M059J (cell line): ENCODE data around the gene PPM1L. TPM values are rescaled to one million over a fixed set of nuclear protein-coding genes. Genes with fewer than 3 reads are reported as not detected.

Experiments used
- DNase-seq: peaks from one replicate; pipeline ENCODE4 v3.0.0-alpha.2; 2012; ENCODE audit warnings: low read depth
- total RNA-seq: library from RNA; depleted of rRNA; stranded (reverse); fragments of >200 nt; shearing (Covaris generic); gene quantifications from 2 replicates; pipeline ENCODE4 v1.2.3, GENCODE V29; 2014

The PPM1L gene
- total RNA-seq, 1 experiment from 2014 or later: 3.7 TPM

DNA sequence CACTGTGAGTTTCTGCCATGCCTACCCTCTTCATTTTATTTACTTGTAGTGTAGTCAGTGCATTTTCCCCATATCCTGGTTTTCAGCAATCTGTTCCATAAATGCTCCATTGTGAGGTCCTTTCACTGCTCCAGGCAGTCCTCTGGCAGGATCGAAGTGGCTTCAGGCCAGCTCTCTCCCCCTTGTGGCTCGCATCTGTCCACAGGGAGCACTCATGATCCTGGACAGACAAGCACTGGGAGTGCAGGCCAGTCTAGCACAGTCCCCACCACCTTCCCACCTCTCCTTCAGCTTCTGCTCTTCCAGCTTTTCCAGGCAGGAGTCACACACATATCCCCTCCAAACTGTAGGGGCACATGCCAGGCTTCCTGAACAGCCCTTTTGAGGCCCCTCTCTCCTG is 173.6 kb downstream of the PPM1L start:
- peak; percentile 37 for DNase-seq

GRCh38 chr3:160931474-160931873 is 175.4 kb downstream of the PPM1L start:
- no peak for DNase-seq

GRCh38 chr3:160935413-160936095 is 179.5 kb downstream of the PPM1L start:
- no peak for DNase-seq

- DNase-seq: peak; percentile 78
Observed at GRCh38 chr3:160941885-160942494, 186.0 kb downstream of the PPM1L start.

DNA sequence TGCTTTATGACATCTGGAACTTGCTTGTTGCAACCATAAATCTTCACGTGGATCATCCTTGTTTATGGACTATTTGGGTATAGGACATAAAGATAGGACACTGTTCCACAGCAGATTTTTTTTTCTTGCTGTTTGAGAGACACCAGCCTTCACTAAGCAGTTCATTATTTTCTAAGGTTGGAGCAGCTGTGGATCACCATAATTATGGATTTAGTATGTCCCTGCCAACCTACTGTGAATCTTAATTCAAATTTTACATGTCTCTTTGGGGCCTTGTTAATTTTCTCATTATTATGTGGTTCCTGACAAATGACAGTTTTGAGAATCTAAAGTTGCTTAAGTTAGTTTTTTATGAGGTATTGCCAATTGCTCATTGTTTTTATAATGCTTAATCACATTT is 188.0 kb downstream of the PPM1L start:
- no peak for DNase-seq

- DNase-seq: no peak
Observed at GRCh38 chr3:160945336-160945735, 189.3 kb downstream of the PPM1L start.

GRCh38 chr3:160948273-160948672 is 192.2 kb downstream of the PPM1L start:
- DNase-seq: peak; percentile 13

- DNase-seq: no peak
Observed at GRCh38 chr3:160949460-160949859, 193.4 kb downstream of the PPM1L start.

- no peak for DNase-seq
Observed at GRCh38 chr3:160950542-160950941, 194.5 kb downstream of the PPM1L start.

DNA sequence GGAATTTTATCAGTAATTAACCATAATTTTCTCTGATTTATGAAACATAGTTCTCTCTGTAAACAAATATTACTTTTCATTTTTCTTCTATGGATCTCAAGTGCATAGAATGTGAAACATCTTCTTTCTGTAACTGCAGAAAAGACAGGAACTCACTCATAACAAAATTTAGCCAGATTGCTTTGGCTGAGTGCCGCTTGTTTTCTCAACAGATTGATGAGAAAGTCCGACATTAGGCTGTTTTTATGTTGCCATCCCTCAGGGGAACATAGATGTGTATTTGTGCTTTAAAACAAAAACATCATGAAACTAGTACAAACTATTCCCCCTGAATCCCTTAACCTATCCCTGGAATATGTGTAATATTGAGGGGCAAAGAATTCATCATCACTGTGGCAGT is 194.9 kb downstream of the PPM1L start:
- no peak for DNase-seq

- DNase-seq: no peak
Observed at GRCh38 chr3:160951642-160952487, 195.8 kb downstream of the PPM1L start.

DNA sequence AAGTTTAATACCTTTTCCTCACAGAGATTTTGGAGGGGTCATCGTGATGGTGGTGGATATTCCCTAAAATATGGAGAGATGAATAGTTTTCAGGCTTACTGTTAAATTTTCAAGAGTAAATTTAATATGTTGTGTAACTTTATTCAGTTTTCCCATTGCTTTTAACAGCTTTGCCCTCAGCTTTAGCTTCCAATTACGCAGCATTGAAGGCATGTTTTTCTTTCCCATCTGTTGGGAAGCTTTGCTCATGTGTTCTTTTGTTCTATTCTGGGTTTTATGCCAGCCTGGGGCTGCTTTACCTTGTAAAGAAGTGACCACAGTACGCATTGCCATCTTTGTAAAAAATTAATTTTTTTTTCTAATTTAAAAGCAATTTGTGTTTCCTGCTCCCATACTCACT is 197.7 kb downstream of the PPM1L start:
- no peak for DNase-seq

DNA sequence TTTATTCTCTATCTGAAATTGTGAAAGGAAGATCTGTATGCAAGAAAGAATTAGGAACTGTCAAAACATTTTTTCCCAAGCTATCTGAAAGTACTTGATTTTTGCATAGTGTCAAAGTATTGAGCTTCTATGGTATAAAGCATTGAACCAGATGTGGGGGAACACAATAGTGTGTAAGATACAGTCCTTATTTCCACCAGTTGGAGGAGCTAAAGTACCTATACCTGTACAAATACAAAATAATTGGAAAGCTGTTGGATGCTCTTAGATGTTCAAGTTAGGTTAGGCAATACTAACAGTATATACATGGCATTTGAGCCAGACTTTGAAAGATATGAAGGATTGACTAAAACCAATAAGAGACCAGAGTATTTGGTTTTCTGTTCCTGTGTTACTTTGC is 200.8 kb downstream of the PPM1L start:
- peak; percentile 38 for DNase-seq

DNA sequence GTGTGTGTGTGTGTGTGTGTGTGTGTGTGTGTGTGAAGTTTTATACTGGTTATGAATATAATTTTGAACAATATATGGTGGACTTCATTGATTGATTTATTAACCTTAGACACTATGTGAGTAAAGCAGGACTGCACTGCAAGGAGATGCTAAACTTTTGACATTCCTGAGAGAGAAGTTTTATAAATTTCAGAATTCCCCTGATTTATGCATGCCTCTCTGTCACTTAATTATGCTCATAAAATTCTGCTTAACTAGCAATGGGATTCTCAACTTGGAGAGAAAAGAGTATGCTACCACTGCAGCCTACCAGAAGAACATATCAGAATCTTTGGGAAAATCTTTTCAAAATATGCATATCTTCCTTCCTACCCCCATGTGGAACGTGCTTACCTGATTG is 204.5 kb downstream of the PPM1L start:
- DNase-seq: no peak

DNA sequence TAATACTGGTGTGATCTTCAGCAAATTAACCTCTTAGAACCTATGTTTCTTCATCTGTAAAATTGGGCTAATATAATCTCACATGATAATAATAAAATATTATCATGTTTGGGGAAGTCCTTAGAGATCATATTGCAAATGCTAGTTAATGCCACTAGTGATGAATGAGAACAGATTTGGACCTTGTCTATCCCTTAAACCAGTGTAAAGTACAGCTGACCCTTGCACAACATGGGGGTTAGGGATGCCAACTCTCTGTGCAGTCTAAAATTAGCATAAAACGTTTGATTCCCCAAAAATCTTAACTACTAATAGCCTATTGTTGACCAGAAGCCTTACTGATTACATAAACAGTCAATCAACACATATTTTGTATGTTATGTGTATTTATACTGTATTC is 207.9 kb downstream of the PPM1L start:
- no peak for DNase-seq

- no peak for DNase-seq
Observed at GRCh38 chr3:160968761-160969160, 212.7 kb downstream of the PPM1L start.

DNA sequence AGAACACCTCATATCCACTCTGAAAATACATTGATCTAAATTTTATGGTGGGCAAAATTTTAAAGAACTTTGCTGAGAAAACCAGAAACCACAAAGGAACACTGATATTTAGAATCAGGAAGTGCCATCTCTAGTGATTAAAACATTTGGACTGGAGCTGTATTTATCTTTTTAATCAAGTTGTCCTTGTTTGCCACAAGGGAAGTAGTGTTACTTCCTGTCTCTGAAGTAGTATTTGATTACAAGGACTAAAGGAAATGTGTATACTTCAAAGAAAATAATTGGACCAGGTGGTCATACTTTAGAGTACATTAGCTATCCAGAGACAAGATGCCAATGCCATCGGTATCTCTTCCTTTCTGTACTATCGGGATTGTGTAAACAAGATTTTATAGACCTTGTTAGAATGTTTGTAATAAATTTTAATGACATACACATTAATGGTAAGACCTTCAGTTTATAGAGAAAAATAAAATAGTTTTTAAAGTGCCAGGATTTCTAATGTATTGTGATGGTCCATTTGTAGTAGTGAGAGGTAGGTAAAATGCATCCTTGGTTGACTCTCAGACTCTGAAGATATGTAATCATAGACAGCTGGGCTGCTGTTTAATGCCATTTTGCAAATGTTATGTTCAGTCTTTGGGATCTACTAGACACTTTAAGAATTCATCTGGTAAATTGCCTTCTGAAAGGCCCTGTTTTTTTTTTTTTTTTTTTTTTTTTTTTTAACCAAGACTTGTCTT is 217.2 kb downstream of the PPM1L start:
- peak; percentile 45 for DNase-seq

GRCh38 chr3:160977773-160978172 is 221.7 kb downstream of the PPM1L start:
- DNase-seq: no peak

DNA sequence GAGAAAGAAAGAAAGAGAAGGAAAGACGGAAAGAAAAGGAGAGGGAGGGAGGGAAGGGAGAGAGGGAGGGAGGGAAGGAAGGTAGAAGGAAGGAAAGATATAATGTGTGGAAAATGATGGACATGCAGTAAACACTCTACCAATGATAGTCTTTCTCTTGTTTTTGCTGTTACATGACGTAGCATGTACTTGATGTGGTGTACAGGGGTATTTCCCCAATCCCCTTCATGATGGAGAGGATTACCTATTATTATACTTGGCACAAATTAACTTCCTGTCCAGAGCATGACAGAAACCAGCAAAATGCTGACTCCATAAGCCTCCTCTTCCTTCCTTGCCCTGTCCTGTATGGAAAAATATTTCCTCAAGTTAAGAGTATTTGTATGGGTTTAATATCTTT is 224.7 kb downstream of the PPM1L start:
- DNase-seq: no peak

DNA sequence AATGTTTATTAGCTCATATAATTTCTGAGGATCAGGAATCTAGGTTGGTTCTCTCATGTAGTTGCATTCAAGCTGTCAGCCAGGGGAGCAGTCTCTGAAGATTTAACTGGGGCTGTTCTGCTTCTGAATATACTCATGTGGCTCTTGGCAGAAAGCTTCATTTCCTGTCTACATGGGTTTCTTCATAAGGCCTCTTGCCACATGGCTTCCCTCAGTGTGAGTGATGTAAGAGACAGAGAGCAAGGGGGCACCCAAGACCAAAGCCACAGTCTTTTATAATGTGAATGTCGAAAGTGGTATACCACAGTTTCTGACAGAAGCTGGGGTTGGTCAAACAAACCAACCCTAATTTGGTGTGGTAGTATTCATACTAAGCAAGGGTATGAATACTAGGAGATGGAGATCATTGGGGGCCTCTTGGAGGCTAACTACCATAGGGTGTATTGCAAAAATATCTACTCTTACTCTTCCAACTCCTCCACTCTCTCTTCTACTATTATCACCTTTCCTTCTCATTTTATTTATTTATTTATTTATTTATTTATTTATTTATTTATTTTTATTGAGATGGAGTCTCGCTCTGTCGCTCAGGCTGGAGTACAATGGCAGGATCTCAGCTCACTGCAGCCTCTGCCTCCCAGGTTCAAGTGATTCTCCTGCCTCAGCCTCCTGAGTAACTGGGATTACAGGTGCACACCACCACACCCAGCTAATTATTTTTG is 225.3 kb downstream of the PPM1L start:
- DNase-seq: no peak

DNA sequence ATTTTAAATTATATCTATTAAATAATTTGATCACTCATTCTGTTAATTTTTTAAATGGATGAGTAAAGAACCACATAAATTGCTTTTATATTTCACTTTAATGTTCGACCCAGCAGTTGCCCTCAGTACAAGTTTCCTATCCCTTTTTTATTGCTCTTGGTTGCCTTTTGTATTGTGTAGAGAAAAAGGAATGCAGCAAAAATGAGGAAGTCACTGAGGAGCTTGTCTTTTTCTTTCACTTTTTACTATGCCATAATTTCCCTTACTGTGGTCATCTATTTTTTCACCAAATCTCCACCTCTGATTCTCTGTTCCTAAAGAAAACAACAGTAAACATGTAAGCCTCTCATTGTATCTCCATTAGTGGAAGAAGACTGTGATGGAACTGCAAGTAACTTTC is 226.5 kb downstream of the PPM1L start:
- no peak for DNase-seq
